ENCODE data around the gene RPS28.
"Not testable (repeated sequence)": the region's sequence is repeated elsewhere in the genome, so short reads cannot be mapped to it uniquely, and the experiment has no call there.

RPS28 gene

GRCh38 chr19:8321067-8321985 is at the start of gene RPS28, which contains the start of gene NDUFA7:
Gene RPS28, plus strand, starts transcription at chr19:8321496. Its CDS starts 35 bp downstream, at chr19:8321531.
Gene NDUFA7, minus strand, starts transcription at chr19:8321375. Its CDS starts 17 bp downstream, at chr19:8321358.
- DNase-seq (ENCODE audit: low read depth): peak; percentile 94

- DNase-seq (ENCODE audit: low read depth): not testable (repeated sequence)
These were observed 44.8 kb upstream of the RPS28 start for GRCh38 chr19:8276508-8276907.

- DNase-seq (ENCODE audit: low read depth): not testable (repeated sequence)
These were observed 30.0 kb upstream of the RPS28 start for GRCh38 chr19:8291337-8291736.

- no peak for DNase-seq (ENCODE audit: low read depth)
These were observed 19.0 kb upstream of the RPS28 start for GRCh38 chr19:8302357-8302691.

GRCh38 chr19:8302734-8303133 is 18.6 kb upstream of the RPS28 start:
- DNase-seq (ENCODE audit: low read depth): no peak

GRCh38 chr19:8304841-8305621 is 16.3 kb upstream of the RPS28 start:
- no peak for DNase-seq (ENCODE audit: low read depth)

- no peak for DNase-seq (ENCODE audit: low read depth)
These were observed 15.5 kb upstream of the RPS28 start for GRCh38 chr19:8305798-8306197.

GRCh38 chr19:8306235-8307054 is 14.9 kb upstream of the RPS28 start:
- no peak for DNase-seq (ENCODE audit: low read depth)

GRCh38 chr19:8307400-8307964 is 13.8 kb upstream of the RPS28 start:
- no peak for DNase-seq (ENCODE audit: low read depth)

- DNase-seq (ENCODE audit: low read depth): peak; percentile 78
These were observed 13.1 kb upstream of the RPS28 start, which contains the start of gene CD320 for GRCh38 chr19:8307965-8308866. Gene CD320, minus strand, starts transcription at chr19:8308358. Its CDS starts 68 bp downstream, at chr19:8308290.

- DNase-seq (ENCODE audit: low read depth): no peak
These were observed 12.4 kb upstream of the RPS28 start for GRCh38 chr19:8308891-8309291.

- no peak for DNase-seq (ENCODE audit: low read depth)
These were observed 10.8 kb upstream of the RPS28 start for GRCh38 chr19:8310342-8311055.

- no peak for DNase-seq (ENCODE audit: low read depth)
These were observed 9.6 kb upstream of the RPS28 start for GRCh38 chr19:8311461-8312260.

- not testable (repeated sequence) for DNase-seq (ENCODE audit: low read depth)
These were observed 6.2 kb upstream of the RPS28 start for GRCh38 chr19:8314981-8315640.

GRCh38 chr19:8316351-8317125 is 4.8 kb upstream of the RPS28 start:
- DNase-seq (ENCODE audit: low read depth): no peak

- not testable (repeated sequence) for DNase-seq (ENCODE audit: low read depth)
These were observed 2.5 kb upstream of the RPS28 start for GRCh38 chr19:8318835-8319234.

GRCh38 chr19:8319807-8320520 is 1.3 kb upstream of the RPS28 start:
- no peak for DNase-seq (ENCODE audit: low read depth)
